ENCODE measurements around the gene CNPY3. TPM values are rescaled to one million over a fixed set of nuclear protein-coding genes. Genes with fewer than 3 reads are reported as not detected.
"Not testable (repeated sequence)": the region's sequence is repeated elsewhere in the genome, so short reads cannot be mapped to it uniquely, and the experiment has no call there.

The CNPY3 gene
- 10 to 100 TPM in 11 of 12 donors, not detected in 1; 21.5 to 35.1 (median 26.3) TPM for polyA plus RNA-seq (ENCODE audit: insufficient read length in 12 of 12)
- long read RNA-seq, donor 1, transcript CNPY3-201 (6 exons, 1,704 nt): major isoform, 34 of 39 reads
- long read RNA-seq, donor 1, partial matches to known transcripts: 5 of 39 reads
- long read RNA-seq, donor 1, other reads (novel, unspliced or antisense): 0 of 39 reads
- long read RNA-seq, donor 2, transcript CNPY3-201 (6 exons, 1,704 nt): major isoform, 10 of 10 reads
- long read RNA-seq, donor 2, partial matches to known transcripts: 0 of 10 reads
- long read RNA-seq, donor 2, other reads (novel, unspliced or antisense): 0 of 10 reads
- long read RNA-seq, donor 3, transcript CNPY3-201 (6 exons, 1,704 nt): major isoform, 7 of 7 reads
- long read RNA-seq, donor 3, partial matches to known transcripts: 0 of 7 reads
- long read RNA-seq, donor 3, other reads (novel, unspliced or antisense): 0 of 7 reads
- long read RNA-seq, donor 4, transcript CNPY3-201 (6 exons, 1,704 nt): major isoform, 12 of 12 reads
- long read RNA-seq, donor 4, partial matches to known transcripts: 0 of 12 reads
- long read RNA-seq, donor 4, other reads (novel, unspliced or antisense): 0 of 12 reads
- long read RNA-seq, donor 5, transcript CNPY3-201 (6 exons, 1,704 nt): major isoform, 27 of 27 reads
- long read RNA-seq, donor 5, partial matches to known transcripts: 0 of 27 reads
- long read RNA-seq, donor 5, other reads (novel, unspliced or antisense): 0 of 27 reads
- long read RNA-seq, donor 6, transcript CNPY3-201 (6 exons, 1,704 nt): major isoform, 5 of 5 reads
- long read RNA-seq, donor 6, partial matches to known transcripts: 0 of 5 reads
- long read RNA-seq, donor 6, other reads (novel, unspliced or antisense): 0 of 5 reads
- long read RNA-seq, donor 7, transcript CNPY3-201 (6 exons, 1,704 nt): major isoform, 8 of 8 reads
- long read RNA-seq, donor 7, partial matches to known transcripts: 0 of 8 reads
- long read RNA-seq, donor 7, other reads (novel, unspliced or antisense): 0 of 8 reads
- long read RNA-seq, donor 8, transcript CNPY3-201 (6 exons, 1,704 nt): major isoform, 23 of 23 reads
- long read RNA-seq, donor 8, partial matches to known transcripts: 0 of 23 reads
- long read RNA-seq, donor 8, other reads (novel, unspliced or antisense): 0 of 23 reads
- long read RNA-seq, donor 9, transcript CNPY3-201 (6 exons, 1,704 nt): major isoform, 12 of 12 reads
- long read RNA-seq, donor 9, partial matches to known transcripts: 0 of 12 reads
- long read RNA-seq, donor 9, other reads (novel, unspliced or antisense): 0 of 12 reads
- long read RNA-seq, donor 10, transcript CNPY3-201 (6 exons, 1,704 nt): major isoform, 22 of 22 reads
- long read RNA-seq, donor 10, partial matches to known transcripts: 0 of 22 reads
- long read RNA-seq, donor 10, other reads (novel, unspliced or antisense): 0 of 22 reads
- long read RNA-seq, donor 11, transcript CNPY3-201 (6 exons, 1,704 nt): major isoform, 19 of 19 reads
- long read RNA-seq, donor 11, partial matches to known transcripts: 0 of 19 reads
- long read RNA-seq, donor 11, other reads (novel, unspliced or antisense): 0 of 19 reads

GRCh38 chr6:42928986-42929820 lies at the start of gene CNPY3:
TSS of gene CNPY3 (plus strand) at chr6:42929480. CDS start at chr6:42929571, 91 bp downstream.
- DNase-seq: peak; percentile 96

GRCh38 chr6:42880240-42880817 lies 49.0 kb upstream of the CNPY3 start:
- DNase-seq: not testable (repeated sequence)

- not testable (repeated sequence) for DNase-seq
Measured at GRCh38 chr6:42880871-42881270, 48.4 kb upstream of the CNPY3 start.

- no peak for DNase-seq
Measured at GRCh38 chr6:42885702-42886101, 43.6 kb upstream of the CNPY3 start.

GRCh38 chr6:42888201-42888600 lies 41.1 kb upstream of the CNPY3 start:
- DNase-seq: not testable (repeated sequence)

GRCh38 chr6:42889815-42890214 lies 39.5 kb upstream of the CNPY3 start:
- no peak for DNase-seq

- peak; percentile 96 for DNase-seq
Measured at GRCh38 chr6:42890311-42891198, 38.7 kb upstream of the CNPY3 start.

- no peak for DNase-seq
Measured at GRCh38 chr6:42891199-42891722, 38.0 kb upstream of the CNPY3 start.

- not testable (repeated sequence) for DNase-seq
Measured at GRCh38 chr6:42894041-42894828, 35.0 kb upstream of the CNPY3 start.

GRCh38 chr6:42896178-42896719 lies 33.0 kb upstream of the CNPY3 start:
- DNase-seq: no peak

- peak; percentile 59 for DNase-seq
Measured at GRCh38 chr6:42898891-42899361, 30.4 kb upstream of the CNPY3 start.

GRCh38 chr6:42899871-42900270 lies 29.4 kb upstream of the CNPY3 start:
- DNase-seq: no peak

GRCh38 chr6:42901538-42901957 lies 27.7 kb upstream of the CNPY3 start:
- peak; percentile 78 for DNase-seq

GRCh38 chr6:42902429-42903263 lies 26.6 kb upstream of the CNPY3 start:
- not testable (repeated sequence) for DNase-seq

- DNase-seq: no peak
Measured at GRCh38 chr6:42904467-42904866, 24.8 kb upstream of the CNPY3 start.

- no peak for DNase-seq
Measured at GRCh38 chr6:42907336-42907735, 21.9 kb upstream of the CNPY3 start.
